Ramos (cell line): Measurements from ENCODE around the gene TMEM184B.
"Not testable (repeated sequence)": the region's sequence is repeated elsewhere in the genome, so short reads cannot be mapped to it uniquely, and the experiment has no call there.

Experiments used
- in situ Hi-C: fragments of 300-500 bp; cut with MboI; formaldehyde crosslinking; loops from one replicate; pipeline ENCODE4 v1.14.3; 2022; ENCODE audit warnings: low sequenced_read_pairs; ENCODE audit not compliant: unreplicated experiment

The TMEM184B gene

GRCh38 chr22:38250643-38251340 is 22.0 kb downstream of the TMEM184B start:
- in situ Hi-C loops, result no loop called here

GRCh38 chr22:38249803-38250642 is 22.8 kb downstream of the TMEM184B start:
- in situ Hi-C loops, result no loop called here

- in situ Hi-C loops, result no loop called here
These were observed 23.5 kb downstream of the TMEM184B start for GRCh38 chr22:38249301-38249700.

GRCh38 chr22:38248280-38248679 is 24.5 kb downstream of the TMEM184B start:
- in situ Hi-C loops, result no loop called here

GRCh38 chr22:38247713-38248112 is 25.1 kb downstream of the TMEM184B start:
- in situ Hi-C loops, result no loop called here

GRCh38 chr22:38246692-38247091 is 26.1 kb downstream of the TMEM184B start:
- in situ Hi-C loops, result no loop called here

- in situ Hi-C loops, result no loop called here
These were observed 26.7 kb downstream of the TMEM184B start for GRCh38 chr22:38246046-38246658.

GRCh38 chr22:38244106-38244505 is 28.7 kb downstream of the TMEM184B start:
- in situ Hi-C loops, result no loop called here

GRCh38 chr22:38243007-38243765 is 29.6 kb downstream of the TMEM184B start:
- in situ Hi-C loops, result no loop called here

GRCh38 chr22:38240734-38241252 is 32.0 kb downstream of the TMEM184B start:
- in situ Hi-C loops, result no loop called here

GRCh38 chr22:38239101-38239761 is 33.6 kb downstream of the TMEM184B start:
- in situ Hi-C loops, result no loop called here

GRCh38 chr22:38238519-38239071 is 34.2 kb downstream of the TMEM184B start:
- in situ Hi-C loops, result no loop called here

GRCh38 chr22:38236786-38237185 is 36.0 kb downstream of the TMEM184B start:
- in situ Hi-C loops, result no loop called here

GRCh38 chr22:38235240-38235850 is 37.5 kb downstream of the TMEM184B start:
- in situ Hi-C loops, result no loop called here

GRCh38 chr22:38233856-38234255 is 39.0 kb downstream of the TMEM184B start:
- in situ Hi-C loops, result not testable (repeated sequence)

- in situ Hi-C loops, result no loop called here
These were observed 39.4 kb downstream of the TMEM184B start for GRCh38 chr22:38233427-38233826.

GRCh38 chr22:38232196-38232595 is 40.6 kb downstream of the TMEM184B start:
- in situ Hi-C loops, result no loop called here

- in situ Hi-C loops, result no loop called here
These were observed 41.9 kb downstream of the TMEM184B start for GRCh38 chr22:38230916-38231315.
